Hippocampal formation (tissue), 2 donors: Measurements from ENCODE around the gene INHBB.
"Not testable (repeated sequence)": the region's sequence is repeated elsewhere in the genome, so short reads cannot be mapped to it uniquely, and the experiment has no call there.

Source experiments
- DNase-seq, 2 donors: peaks; one replicate each; lab custom pipeline; 2025; lab: John Stamatoyannopoulos, UW

INHBB gene

GRCh38 chr2:120381661-120382060 lies 35.7 kb downstream of the INHBB start:
- no peak for DNase-seq

DNA sequence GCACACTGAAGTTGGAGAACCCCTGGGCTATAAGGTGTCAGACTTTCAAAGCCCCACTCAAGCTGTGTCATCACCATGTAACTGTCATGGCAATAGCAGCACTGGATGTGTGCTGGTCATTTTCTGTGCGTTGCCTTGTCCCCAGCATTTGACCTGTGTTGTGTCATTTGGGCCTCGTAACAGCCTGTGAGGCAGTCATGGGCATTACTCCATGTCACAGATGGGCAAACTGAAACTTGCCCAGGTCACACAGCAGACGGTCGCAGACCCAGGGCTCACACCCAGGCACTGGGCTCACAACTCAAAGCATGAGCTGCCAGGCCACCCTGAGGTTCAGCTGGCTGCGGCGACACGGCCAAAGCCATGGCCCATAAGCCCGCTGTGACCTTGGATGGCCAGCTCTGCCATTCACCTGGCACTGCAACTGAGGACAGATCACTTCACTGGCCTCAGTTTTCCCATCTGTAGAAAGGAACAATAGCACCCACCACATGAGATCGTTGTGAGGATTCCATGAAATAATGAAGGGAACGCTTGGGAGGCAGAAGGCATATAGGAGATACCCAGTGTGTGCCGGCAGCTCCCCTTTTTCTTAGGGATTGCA lies 36.7 kb downstream of the INHBB start:
- no peak for DNase-seq

DNA sequence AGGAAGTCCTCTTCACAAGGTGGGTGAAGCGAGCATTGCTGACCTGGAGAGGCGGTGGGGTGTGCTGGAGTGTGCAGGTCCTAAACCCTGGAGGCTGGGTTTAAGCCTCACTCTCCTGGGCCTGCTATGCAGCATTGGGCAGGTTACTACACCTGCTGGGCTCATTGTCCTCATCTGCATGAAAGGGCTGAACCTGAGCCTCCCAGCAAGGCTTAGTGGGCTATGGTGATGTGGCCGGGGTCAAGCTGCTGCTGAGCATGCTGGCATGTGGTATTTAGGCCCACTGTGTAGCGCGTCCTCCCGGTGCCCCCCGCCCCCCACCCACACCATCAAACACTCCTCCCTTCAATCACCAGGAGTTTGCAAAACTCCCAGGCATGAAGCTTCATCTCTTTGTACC lies 37.3 kb downstream of the INHBB start:
- no peak for DNase-seq

DNA sequence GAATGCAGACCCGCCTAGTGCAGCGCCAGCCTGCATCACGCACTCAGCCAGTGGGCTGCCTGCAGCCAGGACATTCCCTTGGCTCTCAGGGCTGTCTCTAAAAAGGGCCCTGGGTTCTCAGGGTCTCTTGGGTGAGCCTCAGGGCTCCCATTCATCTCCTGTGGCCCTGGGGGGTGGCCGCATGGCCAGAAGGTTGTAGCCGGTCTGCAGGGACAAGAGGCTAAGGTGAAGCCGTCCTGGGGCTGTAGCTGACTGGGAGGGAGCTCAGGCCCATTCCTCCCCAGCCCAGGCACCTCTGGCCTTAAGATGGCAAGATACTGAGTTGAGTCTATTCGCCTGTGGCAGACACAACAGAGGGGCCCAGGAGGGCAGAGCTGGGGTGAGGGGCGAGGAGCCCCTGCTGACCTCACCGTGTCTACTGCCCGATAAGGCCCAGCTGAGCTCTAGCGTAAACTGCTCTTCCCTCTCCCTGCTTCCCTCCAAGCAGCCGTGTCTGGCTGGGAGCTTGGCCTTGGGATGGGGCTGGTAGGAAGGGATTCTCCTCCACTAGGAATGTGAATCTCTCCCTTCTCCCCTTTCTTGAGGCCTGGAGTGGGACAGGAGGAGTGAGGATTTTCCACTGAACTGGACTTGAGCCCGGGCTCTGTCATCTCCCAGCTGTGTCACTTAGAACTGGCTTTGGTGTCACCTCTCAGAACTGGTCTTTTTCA lies 37.9 kb downstream of the INHBB start:
- DNase-seq: no peak

GRCh38 chr2:120384486-120385354 lies 38.8 kb downstream of the INHBB start:
- no peak for DNase-seq

DNA sequence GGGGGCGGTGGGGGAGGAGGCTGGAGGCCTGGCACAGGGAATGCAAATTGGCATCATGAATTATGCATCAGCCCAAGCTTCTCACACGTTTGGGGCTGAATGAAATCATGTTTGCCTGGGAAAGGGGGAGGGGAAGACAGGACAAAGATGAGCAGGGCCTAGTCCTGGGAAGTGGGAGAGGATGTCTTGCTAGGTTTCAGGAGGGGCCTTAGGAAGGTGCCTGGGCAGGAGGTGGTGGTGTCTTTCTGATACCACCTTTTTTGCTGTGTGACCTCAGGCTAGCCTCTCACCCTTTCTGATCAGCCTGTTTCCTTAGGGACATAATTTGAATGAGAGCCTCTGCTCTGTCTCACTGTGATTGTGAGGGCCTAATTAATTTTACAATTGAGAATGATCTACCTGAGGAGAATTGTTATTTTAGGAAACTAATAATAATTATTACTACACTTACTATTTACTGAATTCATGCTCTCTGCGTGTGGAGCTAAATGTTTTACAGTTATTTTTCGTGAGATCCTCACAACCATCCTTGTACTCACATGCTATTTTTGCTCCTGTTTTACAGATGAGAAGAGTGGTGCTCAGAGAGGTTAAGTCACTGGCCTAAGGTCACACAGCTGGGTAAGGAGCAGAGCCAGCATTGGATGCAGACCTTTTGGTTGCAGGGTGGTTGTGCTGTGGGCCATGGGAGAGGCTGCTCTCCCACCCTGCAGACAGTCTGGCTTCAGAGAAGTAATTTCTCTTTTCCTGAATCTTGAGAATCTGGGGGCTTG lies 39.6 kb downstream of the INHBB start:
- no peak for DNase-seq

GRCh38 chr2:120388222-120389035 lies 42.5 kb downstream of the INHBB start:
- DNase-seq: no peak

DNA sequence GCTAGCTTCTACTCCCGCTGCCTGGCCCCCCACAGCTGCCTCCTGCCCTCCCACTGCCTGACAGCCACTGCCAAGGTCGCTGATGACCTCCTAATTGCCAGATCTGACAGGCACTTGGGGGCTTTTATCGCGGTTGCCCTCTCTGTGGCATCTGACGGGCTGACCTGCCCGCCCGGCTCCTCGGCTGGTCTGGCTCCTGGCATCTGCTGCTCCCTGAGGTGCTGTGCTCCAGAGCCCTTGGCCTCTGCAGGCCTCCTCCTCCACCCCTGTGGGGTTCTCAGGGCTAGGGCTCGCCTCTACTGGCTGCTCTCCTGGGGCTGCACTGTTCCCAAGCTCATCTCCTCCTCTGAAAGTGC lies 43.1 kb downstream of the INHBB start:
- no peak for DNase-seq

GRCh38 chr2:120390381-120391055 lies 44.6 kb downstream of the INHBB start:
- DNase-seq: no peak

- not testable (repeated sequence) for DNase-seq
Measured at GRCh38 chr2:120391382-120391781, 45.4 kb downstream of the INHBB start.

- no peak for DNase-seq
Measured at GRCh38 chr2:120391911-120392665, 46.2 kb downstream of the INHBB start.

- DNase-seq: no peak
Measured at GRCh38 chr2:120392923-120393322, 47.0 kb downstream of the INHBB start.

- DNase-seq: no peak
Measured at GRCh38 chr2:120393456-120393855, 47.5 kb downstream of the INHBB start.

DNA sequence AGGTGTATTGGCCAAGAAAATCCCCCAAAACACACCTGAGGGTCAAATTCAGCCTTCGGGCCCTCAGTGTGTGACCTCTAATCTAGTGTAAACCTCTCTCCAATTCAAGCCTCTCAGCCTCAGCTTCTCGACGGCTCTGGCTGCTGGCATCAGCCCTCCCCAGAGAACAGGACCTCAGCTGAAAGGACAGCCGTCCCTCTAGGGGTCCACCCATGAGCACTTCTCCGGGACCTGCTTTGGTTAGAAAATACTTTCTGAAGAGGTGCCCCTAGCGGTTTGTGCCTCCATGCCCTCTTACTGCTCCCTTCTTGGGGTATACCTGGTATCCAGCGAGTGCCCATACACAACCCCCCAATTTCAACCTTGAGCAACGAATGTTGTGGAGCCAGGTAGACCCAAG lies 48.8 kb downstream of the INHBB start:
- DNase-seq: no peak

GRCh38 chr2:120395221-120396012 lies 49.5 kb downstream of the INHBB start:
- no peak for DNase-seq

DNA sequence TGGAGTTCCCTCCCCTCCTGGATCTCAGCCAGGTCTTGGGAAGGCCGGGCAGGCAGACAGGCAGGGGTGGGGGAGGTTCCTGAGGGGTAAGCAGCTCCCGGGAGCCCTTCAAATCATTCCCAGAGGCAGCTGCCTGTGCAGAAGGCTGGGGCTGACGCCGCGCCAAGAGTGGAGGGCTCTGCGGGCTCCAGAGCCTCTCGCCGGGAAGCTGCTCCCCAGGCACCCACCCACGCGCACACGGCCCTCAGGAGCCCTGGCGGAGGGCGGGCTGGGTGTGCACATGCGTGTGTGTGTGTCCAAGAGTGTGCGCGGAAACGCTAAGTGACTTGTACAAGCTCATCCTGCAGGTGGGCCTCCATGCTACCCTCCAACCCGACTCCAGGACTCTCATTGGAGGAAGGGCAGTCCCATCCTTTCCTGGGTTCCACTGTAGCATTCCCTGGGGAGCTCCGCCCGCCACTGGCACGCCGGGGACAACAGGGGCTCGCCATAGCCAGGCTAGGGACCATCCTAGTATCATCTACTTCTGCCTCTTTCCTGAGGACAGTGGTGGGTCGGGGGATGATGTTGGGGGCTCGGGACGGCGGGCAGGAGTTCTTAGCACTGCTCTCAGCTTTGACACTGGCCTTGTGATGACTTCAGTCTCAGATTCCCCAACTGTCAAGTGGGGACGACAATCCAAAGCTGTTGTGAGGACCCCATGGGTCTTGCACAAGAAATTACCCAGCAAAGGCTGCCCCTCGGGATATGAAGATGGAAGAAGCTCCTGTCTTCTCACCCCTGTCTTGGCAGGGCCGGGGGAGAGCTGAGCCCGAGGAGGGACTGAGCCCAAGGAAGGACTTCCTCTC lies 50.3 kb downstream of the INHBB start:
- no peak for DNase-seq

DNA sequence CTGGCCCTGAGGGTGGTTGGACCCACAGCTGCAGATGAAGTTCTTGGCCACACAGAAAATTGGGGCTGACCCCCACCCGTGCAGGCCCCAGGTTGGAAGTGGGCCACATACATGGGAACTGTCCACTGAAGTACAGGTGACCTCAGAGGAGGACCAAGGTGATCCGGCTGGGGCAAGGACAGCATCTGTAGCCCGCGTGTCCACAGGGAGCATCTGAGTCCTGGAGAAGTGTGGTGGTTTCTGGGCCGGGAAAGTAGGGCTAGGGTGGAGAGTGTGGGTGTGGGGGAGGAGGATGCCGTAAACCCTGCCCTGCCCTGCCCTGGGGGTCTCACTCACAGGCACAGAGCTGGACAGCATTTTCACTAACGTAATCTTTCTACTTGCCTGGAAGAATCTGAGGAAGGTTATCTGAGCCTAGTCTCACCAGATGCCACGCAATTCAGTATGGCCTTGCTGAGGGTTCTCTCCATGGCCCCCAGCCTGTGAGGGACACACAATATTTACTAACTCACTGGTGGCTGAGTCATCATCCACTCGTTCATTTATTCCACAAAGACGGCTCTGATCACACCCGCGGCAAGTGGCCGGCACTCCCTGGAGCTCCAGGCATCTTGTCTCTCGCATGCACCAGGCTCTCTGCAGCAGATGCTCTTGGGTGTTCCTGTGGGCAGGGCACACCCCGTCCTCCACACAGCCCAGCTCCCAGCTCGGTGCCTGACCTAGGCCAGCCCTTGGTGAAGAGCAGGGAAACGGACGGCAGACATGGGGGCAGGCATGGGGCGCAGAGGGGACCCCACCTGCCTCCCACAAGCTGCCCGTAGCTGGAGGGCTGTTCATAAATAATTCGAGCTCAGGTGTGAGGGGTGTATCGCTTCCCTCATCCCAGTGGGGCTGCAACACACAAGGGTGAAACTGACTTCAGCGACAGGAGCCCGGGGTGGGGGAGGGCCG lies 51.2 kb downstream of the INHBB start:
- DNase-seq: no peak
